HG03520 (cell line): ENCODE measurements around the gene CKS1B.

ENCODE experiments used
- ATAC-seq: cut with Tn5 transposase; IDR thresholded peaks from one replicate; pipeline ENCODE4 v1.9.1; 2021; ENCODE audit warnings: mild to moderate bottlenecking, moderate library complexity; ENCODE audit not compliant: unreplicated experiment

The CKS1B gene

GRCh38 chr1:154974102-154974807, at the start of gene CKS1B:
Gene CKS1B, plus strand, starts transcription at chr1:154974681. Its CDS starts 65 bp downstream, at chr1:154974746.
- ATAC-seq, result peak; percentile 70

- ATAC-seq, result no peak
These were observed 48.9 kb upstream of the CKS1B start for GRCh38 chr1:154925335-154926170.

- no peak for ATAC-seq
These were observed 48.3 kb upstream of the CKS1B start for GRCh38 chr1:154926201-154926600.

GRCh38 chr1:154931940-154932487, 42.5 kb upstream of the CKS1B start:
- no peak for ATAC-seq

- ATAC-seq, result no peak
These were observed 40.0 kb upstream of the CKS1B start for GRCh38 chr1:154934358-154934948.

- peak; percentile 4 for ATAC-seq
These were observed 38.5 kb upstream of the CKS1B start for GRCh38 chr1:154935749-154936554.

GRCh38 chr1:154936555-154937084, 37.9 kb upstream of the CKS1B start, which contains the start of gene PMVK:
Gene PMVK, minus strand, starts transcription at chr1:154936719. Its CDS starts 34 bp downstream, at chr1:154936685.
- ATAC-seq, result peak; percentile 58

GRCh38 chr1:154937085-154937987, 37.1 kb upstream of the CKS1B start:
- ATAC-seq, result peak; percentile 45

GRCh38 chr1:154937988-154938386, 36.5 kb upstream of the CKS1B start:
- no peak for ATAC-seq

GRCh38 chr1:154938604-154939399, 35.7 kb upstream of the CKS1B start:
- ATAC-seq, result no peak

GRCh38 chr1:154940213-154940560, 34.3 kb upstream of the CKS1B start:
- ATAC-seq, result no peak

GRCh38 chr1:154940651-154941194, 33.8 kb upstream of the CKS1B start:
- no peak for ATAC-seq

- no peak for ATAC-seq
These were observed 33.0 kb upstream of the CKS1B start for GRCh38 chr1:154941333-154942013.

GRCh38 chr1:154943649-154944400, 30.7 kb upstream of the CKS1B start:
- no peak for ATAC-seq

GRCh38 chr1:154944401-154945159, 29.9 kb upstream of the CKS1B start:
- ATAC-seq, result no peak
